ENCODE results near the gene IQCF5.
"Not testable (repeated sequence)": the region's sequence is repeated elsewhere in the genome, so short reads cannot be mapped to it uniquely, and the experiment has no call there.

DNA sequence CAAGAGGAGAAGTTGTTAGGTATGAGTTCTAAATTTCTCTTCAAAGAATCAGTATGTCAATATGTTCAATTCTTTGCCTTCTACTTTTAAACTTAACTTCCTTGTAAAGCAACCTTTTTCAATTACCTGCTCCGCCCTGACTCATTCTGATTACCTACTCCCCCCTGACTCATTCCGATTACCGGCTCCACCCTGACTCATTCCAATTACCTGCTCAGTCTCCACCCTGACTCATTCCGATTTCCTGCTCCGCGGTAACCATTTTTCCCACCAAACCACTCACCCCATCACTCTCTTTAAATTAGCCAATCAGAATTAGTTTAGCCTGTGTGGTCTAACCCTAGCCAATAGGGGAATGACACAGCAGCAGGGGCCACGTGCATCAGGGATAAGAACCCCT is 27.0 kb upstream of the IQCF5 start:
- TF ChIP-seq ZFP3 (CRISPR knock-in tag; IDR thresholded peaks at IDR 0.05); OSR1 (CRISPR knock-in tag; IDR thresholded peaks at IDR 0.05); TCF4 (CRISPR knock-in tag; IDR thresholded peaks at IDR 0.05; ENCODE audit: borderline replicate concordance); RARB (CRISPR knock-in tag; IDR thresholded peaks at IDR 0.05); ZNF565 (CRISPR knock-in tag; conservative IDR thresholded peaks at IDR 0.05; ENCODE audit: low read depth); ZNF8 (CRISPR knock-in tag; IDR thresholded peaks at IDR 0.05); ZC3H10 (CRISPR knock-in tag; IDR thresholded peaks at IDR 0.05); ZFP30 (CRISPR knock-in tag; IDR thresholded peaks at IDR 0.05); ESRRG (CRISPR knock-in tag; IDR thresholded peaks at IDR 0.05): not testable (repeated sequence)
- TF ChIP-seq, protein P1, sequence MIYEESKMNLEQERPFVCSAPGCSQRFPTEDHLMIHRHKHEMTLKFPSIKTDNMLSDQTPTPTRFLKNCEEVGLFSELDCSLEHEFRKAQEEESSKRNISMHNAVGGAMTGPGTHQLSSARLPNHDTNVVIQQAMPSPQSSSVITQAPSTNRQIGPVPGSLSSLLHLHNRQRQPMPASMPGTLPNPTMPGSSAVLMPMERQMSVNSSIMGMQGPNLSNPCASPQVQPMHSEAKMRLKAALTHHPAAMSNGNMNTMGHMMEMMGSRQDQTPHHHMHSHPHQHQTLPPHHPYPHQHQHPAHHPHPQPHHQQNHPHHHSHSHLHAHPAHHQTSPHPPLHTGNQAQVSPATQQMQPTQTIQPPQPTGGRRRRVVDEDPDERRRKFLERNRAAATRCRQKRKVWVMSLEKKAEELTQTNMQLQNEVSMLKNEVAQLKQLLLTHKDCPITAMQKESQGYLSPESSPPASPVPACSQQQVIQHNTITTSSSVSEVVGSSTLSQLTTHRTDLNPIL (CRISPR knock-in tag; IDR thresholded peaks at IDR 0.05; ENCODE audit: low read depth) = not testable (repeated sequence)
- TF ChIP-seq, protein P2, sequence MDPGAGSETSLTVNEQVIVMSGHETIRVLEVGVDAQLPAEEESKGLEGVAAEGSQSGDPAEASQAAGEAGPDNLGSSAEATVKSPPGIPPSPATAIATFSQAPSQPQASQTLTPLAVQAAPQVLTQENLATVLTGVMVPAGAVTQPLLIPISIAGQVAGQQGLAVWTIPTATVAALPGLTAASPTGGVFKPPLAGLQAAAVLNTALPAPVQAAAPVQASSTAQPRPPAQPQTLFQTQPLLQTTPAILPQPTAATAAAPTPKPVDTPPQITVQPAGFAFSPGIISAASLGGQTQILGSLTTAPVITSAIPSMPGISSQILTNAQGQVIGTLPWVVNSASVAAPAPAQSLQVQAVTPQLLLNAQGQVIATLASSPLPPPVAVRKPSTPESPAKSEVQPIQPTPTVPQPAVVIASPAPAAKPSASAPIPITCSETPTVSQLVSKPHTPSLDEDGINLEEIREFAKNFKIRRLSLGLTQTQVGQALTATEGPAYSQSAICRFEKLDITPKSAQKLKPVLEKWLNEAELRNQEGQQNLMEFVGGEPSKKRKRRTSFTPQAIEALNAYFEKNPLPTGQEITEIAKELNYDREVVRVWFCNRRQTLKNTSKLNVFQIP (CRISPR knock-in tag; IDR thresholded peaks at IDR 0.05; ENCODE audit: borderline replicate concordance, low read depth) = not testable (repeated sequence)
